Osteocyte (in vitro differentiated cells): Measurements from ENCODE around the gene ANKAR. TPM values are rescaled to one million over a fixed set of nuclear protein-coding genes. Genes with fewer than 3 reads are reported as not detected.

ENCODE experiments used
- DNase-seq: peaks from one replicate; pipeline ENCODE4 v3.0.0; 2021; ENCODE audit warnings: mixed read lengths; ENCODE audit not compliant: unreplicated experiment; ENCODE audit errors: extremely low spot score
- H3K27ac Mint-ChIP-seq: one replicate; pipeline ENCODE4 v1.8.0; 2021; ENCODE audit warnings: mild to moderate bottlenecking, mixed read lengths; ENCODE audit not compliant: unreplicated experiment
- H3K27me3 Mint-ChIP-seq: one replicate; pipeline ENCODE4 v1.8.0; 2021; ENCODE audit warnings: mixed read lengths; ENCODE audit not compliant: unreplicated experiment
- H3K36me3 Mint-ChIP-seq: one replicate; pipeline ENCODE4 v1.8.0; 2021; ENCODE audit warnings: mixed read lengths; ENCODE audit not compliant: unreplicated experiment
- H3K4me1 Mint-ChIP-seq: one replicate; pipeline ENCODE4 v1.8.0; 2021; ENCODE audit warnings: mixed read lengths; ENCODE audit not compliant: unreplicated experiment
- H3K4me3 Mint-ChIP-seq: one replicate; pipeline ENCODE4 v1.8.0; 2021; ENCODE audit warnings: mild to moderate bottlenecking, moderate library complexity, mixed read lengths; ENCODE audit not compliant: unreplicated experiment
- H3K9me3 Mint-ChIP-seq: one replicate; pipeline ENCODE4 v1.8.0; 2021; ENCODE audit warnings: mixed read lengths; ENCODE audit not compliant: unreplicated experiment
- total RNA-seq: library from RNA; stranded (reverse); gene quantifications from 2 replicates; pipeline ENCODE4 v1.2.1, GENCODE V29; 2021
- TF ChIP-seq, protein P1 (sequence below): fragments of 200-600 bp; sonication (generic); IDR thresholded peaks from 2 replicates; pipeline ENCODE4 v1.5.0; 2021; ENCODE audit warnings: antibody characterized with exemption, mild to moderate bottlenecking, moderate library complexity

The ANKAR gene
- total RNA-seq, 1 donor from 2014 or later, result 5.7 TPM

DNA sequence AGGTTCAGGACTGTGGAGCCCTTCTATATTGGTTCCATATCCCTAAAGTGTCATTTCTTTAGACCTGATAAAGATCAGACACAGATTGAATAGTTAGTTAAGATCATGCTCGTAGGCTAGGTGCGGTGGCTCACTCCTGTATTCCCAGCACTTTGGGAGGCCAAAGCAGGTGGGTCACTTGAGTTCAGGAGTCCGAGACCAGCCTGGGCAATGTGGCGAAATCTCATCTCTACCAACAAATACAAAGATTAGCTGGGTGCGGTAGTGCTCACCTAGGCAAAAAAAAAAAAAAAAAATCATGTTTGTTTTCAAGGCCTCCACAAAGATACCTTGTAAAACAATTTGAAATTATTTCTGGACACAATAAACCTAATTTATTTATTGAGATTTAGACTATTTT is 4.6 kb upstream of the ANKAR start:
- Mint-ChIP-seq H3K4me3 (no peak overlapping the region), H3K27me3 (no peaks in the 10 kb centered on the region), H3K27ac (no peak overlapping the region), H3K4me1 (peaks cover 15% of the 10 kb centered on the region), H3K36me3 (peaks cover 43% of the 10 kb centered on the region), H3K9me3 (no peaks in the 10 kb centered on the region)
- no peak for DNase-seq
- TF ChIP-seq, protein P1, sequence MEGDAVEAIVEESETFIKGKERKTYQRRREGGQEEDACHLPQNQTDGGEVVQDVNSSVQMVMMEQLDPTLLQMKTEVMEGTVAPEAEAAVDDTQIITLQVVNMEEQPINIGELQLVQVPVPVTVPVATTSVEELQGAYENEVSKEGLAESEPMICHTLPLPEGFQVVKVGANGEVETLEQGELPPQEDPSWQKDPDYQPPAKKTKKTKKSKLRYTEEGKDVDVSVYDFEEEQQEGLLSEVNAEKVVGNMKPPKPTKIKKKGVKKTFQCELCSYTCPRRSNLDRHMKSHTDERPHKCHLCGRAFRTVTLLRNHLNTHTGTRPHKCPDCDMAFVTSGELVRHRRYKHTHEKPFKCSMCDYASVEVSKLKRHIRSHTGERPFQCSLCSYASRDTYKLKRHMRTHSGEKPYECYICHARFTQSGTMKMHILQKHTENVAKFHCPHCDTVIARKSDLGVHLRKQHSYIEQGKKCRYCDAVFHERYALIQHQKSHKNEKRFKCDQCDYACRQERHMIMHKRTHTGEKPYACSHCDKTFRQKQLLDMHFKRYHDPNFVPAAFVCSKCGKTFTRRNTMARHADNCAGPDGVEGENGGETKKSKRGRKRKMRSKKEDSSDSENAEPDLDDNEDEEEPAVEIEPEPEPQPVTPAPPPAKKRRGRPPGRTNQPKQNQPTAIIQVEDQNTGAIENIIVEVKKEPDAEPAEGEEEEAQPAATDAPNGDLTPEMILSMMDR, result no peak

DNA sequence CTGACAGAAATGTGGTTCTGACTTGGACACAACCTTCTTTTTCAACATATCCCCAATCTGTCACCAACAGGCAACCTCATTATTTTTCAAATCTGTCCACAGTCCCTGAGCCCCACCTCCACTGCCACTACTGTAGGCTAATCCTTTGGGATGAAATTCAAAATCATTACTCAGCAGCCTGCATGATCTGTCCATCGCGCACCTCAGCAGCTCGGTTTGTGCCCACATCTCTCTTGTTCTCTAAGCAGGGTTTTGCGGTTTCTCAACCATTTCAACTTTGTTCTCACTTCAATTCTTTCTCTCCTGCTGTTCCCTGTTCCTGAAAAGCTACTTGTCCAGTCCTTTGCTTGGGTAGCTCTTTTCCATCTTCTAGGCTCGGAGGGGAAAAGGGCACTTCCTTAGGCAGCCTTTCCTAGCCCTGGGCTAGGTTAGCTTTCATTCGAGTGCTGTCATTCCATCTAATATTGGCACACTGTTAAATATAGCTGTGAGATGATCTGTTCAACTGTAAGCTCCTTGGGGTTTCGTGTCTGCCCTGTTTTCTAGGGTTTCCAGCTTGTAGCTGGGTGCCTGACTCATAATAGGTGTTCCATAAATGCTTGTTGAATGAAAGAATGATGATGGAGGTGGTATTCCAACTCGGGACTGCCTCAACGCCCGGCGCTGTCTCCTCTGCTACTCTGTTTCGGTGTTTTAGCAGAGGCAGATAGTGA is 653 bp upstream of the ANKAR start:
- Mint-ChIP-seq H3K27me3 (no peaks in the 10 kb centered on the region), H3K27ac (peak overlapping the region; percentile 89), H3K9me3 (peaks cover 15% of the 10 kb centered on the region), H3K4me1 (peaks cover 23% of the 10 kb centered on the region), H3K36me3 (peaks cover 32% of the 10 kb centered on the region), H3K4me3 (peak overlapping the region; percentile 90)
- TF ChIP-seq, protein P1, result no peak
- no peak for DNase-seq

DNA sequence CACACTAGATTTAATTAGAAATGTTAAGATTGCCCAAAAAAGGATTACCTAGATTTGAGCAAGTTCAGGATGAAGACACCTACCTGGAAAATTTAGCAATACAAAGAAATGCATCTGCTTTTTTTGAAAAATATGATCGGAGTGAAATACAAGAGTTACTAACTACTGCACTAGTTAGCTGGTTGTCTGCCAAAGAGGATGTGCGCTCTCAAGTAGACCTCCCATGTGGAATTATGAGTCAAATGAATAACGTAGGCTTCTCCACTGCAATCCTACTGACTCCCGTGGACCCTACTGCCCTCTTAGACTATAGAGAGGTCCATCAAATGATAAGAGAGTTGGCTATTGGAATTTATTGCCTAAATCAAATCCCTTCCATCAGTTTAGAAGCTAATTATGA is 2.0 kb downstream of the ANKAR start:
- no peak overlapping the region for H3K27ac Mint-ChIP-seq
- peaks cover 18% of the 10 kb centered on the region for H3K36me3 Mint-ChIP-seq
- peaks cover 26% of the 10 kb centered on the region for H3K4me1 Mint-ChIP-seq
- no peak overlapping the region for H3K4me3 Mint-ChIP-seq
- H3K9me3 Mint-ChIP-seq, result peaks cover 15% of the 10 kb centered on the region
- TF ChIP-seq, protein P1, result no peak
- no peaks in the 10 kb centered on the region for H3K27me3 Mint-ChIP-seq
- no peak for DNase-seq

DNA sequence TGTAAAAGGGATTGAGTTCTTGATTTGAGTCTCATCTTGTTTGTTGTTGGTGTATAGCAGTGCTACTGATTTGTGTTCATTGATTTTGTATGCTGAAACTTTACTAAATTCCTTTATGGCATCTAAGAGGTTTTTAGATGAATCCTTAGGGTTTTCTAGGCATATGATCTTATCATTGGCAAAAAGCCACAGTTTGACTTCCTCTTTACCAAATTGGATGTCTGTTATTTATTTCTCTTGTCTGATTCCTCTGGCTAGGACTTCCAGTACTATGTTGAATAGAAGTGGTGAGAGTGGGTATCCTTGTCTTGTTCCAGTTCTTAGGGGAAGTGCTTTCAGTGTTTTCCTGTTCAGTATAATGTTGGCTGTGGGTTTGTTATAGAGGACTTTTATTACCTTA is 4.8 kb downstream of the ANKAR start:
- Mint-ChIP-seq H3K4me3 (no peak overlapping the region), H3K9me3 (peaks cover 15% of the 10 kb centered on the region), H3K36me3 (peaks cover 11% of the 10 kb centered on the region), H3K27ac (no peak overlapping the region), H3K27me3 (no peaks in the 10 kb centered on the region), H3K4me1 (peaks cover 16% of the 10 kb centered on the region)
- TF ChIP-seq, protein P1, result no peak
- no peak for DNase-seq

DNA sequence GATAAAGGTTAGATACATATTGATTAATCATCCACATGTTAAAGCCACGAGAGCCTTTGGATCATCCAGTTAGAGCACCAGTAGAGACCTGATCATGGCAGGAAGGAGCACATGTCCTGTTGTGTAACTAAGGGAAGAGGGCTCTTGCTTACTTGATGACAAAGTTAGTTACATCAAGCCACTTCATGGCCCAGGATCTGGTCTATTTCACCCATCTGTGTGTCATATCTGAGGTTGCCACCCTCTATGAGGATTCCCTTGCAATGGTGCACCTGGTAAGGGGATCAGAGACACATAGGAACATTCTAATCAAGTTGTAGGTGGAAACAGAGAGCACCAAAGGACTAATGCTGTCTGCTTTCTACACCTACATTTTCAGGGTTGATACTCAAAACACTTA is 6.7 kb downstream of the ANKAR start:
- H3K4me1 Mint-ChIP-seq, result peaks cover 13% of the 10 kb centered on the region
- no peaks in the 10 kb centered on the region for H3K27me3 Mint-ChIP-seq
- peaks cover 15% of the 10 kb centered on the region for H3K9me3 Mint-ChIP-seq
- TF ChIP-seq, protein P1, result no peak
- DNase-seq, result no peak
- peaks cover 9% of the 10 kb centered on the region for H3K36me3 Mint-ChIP-seq
- no peak overlapping the region for H3K27ac Mint-ChIP-seq
- no peak overlapping the region for H3K4me3 Mint-ChIP-seq
